Bladder microvascular endothelial cell (primary cell): ENCODE measurements around the gene VCAN. TPM values are rescaled to one million over a fixed set of nuclear protein-coding genes. Genes with fewer than 3 reads are reported as not detected.

Experiments
- total RNA-seq: library from RNA; depleted of rRNA; stranded (reverse); fragments of >200 nt; gene quantifications from 2 replicates; pipeline ENCODE4 v1.2.3, GENCODE V29; 2014

VCAN gene
- total RNA-seq = 3.6 and 7.9 TPM in 2 replicates

GRCh38 chr5:83471405-83472212, at the start of gene VCAN:
VCAN (plus strand) TSS chr5:83471744; CDS start chr5:83483519, 11,775 bp downstream.

Other genes with a start within 250 kb of the VCAN start
- gene HAPLN1, start 249.1 kb downstream of the VCAN start, total RNA-seq = under 0.01 TPM in 1 of 2 replicates, not detected in the other